Fibroblast of mammary gland (primary cell): ENCODE results near the gene DDX10.
A peak's percentile ranks its signal among the peaks of the same experiment; 100 is the strongest.

Experiments
- DNase-seq: peaks from one replicate; pipeline ENCODE4 v3.0.0-alpha.2; 2010; ENCODE audit warnings: low read depth
- H3K4me3 ChIP-seq: 2 replicates; pipeline ENCODE4 v1.5.1; 2011; ENCODE audit warnings: low read depth, mild to moderate bottlenecking, low read length, moderate library complexity; ENCODE audit not compliant: control insufficient read depth
- CTCF ChIP-seq: conservative IDR thresholded peaks from 2 replicates; pipeline ENCODE4 v1.5.1; 2011; ENCODE audit warnings: low read depth, low read length, inconsistent platforms; ENCODE audit not compliant: control insufficient read depth, insufficient read depth

The DDX10 gene

DNA sequence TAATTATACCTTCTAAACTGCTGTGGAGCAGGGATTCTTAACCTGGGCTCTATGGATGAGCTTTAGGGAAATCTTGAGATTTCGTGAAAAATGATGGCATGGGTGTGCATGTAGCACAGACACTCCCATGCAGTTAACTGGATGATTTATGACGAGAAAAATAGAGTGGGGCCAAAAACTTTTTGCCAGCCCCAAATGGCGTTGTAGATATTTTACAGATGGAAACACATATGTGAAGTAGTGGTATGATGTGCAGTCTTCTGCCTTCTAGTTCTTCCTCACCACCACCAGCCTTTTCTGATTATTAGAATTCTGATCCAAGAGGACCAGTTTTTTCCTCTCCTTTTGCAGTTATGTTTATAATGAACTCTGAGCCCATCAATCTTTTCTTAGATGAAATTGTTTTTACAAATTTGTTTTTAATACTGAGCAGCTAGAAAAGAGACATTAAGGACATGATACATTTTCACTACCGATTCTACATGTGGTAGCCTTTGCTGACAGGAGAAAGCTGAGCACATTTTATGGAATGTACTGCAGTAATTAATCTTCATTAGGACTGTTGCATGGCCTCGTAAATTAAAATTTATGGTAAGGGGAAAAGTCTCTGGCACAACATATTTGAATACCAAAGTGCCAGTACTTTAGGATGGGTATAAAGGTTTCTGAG is 261.4 kb downstream of the DDX10 start:
- no peak overlapping the region for H3K4me3 ChIP-seq
- DNase-seq, result no peak
- no peak for TF ChIP-seq CTCF

DNA sequence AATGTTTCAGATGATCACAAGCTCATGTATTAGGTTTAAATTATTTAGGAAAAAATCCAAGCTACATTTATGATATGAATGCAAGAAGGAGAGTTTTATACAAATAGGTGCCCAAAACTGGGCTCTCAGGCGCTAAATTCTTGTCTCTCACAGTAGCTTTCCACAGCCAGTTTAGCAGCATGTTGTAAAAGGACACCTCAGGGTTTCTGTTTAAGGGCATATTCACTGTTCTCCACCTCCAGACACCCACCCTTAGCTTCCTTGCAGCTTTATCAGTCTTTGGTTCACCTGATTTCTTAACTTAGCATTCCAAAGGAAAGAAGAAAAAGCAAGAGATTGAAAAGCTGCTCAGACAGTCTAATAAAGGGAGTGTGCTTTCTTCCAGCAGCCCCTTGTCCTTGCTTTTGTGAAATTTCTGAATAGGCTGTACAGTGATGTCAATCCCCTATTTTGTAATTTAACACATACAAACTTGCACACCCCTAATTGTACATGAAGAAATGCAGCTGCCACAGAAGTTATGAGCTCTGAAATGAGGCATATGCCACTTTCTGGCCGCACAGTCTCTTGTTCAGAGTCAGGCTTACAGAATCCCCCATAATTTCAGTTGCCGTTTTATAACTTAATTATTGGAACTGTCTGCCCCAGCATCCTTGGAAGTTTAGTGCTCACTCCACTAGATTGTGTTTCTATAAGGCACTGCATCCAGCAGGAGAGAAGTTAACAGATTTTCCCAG is 262.1 kb downstream of the DDX10 start:
- no peak overlapping the region for H3K4me3 ChIP-seq
- no peak for DNase-seq
- no peak for TF ChIP-seq CTCF

DNA sequence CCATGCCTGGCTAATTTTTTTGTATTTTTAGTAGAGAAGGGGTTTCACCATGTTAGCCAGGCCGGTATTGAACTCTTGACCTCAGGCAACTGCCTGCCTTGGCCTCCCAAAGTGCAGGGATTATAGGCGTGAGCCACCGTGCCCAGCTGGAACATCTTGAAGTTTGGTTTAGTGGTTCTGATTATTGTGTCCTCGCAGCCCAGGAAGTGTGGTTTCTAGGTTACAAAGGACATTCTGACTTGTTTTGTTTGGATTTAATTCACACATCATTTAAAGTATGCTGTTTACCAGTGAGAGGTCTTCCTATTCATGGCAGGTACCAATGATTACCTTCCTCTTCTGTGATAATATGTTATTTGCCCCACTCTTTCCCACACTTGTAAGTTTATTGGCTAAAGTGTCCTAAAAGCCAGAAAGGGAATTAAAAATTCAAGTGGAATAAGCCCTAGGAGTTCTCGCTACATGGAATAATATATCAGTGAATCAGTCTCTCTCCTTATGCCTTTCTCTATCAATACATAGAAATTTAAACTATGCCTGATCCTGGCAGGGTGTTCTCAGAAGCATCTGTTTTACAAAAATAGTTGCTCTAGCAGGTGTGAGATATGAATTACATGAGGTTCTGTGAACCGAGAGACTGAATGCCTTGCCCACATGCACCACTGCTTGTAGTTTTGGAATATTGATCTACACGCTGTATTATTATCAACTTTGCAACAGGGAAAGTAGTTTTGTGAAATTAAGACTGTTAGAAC is 263.1 kb downstream of the DDX10 start:
- peak; percentile 31 for DNase-seq
- no peak for TF ChIP-seq CTCF
- no peak overlapping the region for H3K4me3 ChIP-seq

DNA sequence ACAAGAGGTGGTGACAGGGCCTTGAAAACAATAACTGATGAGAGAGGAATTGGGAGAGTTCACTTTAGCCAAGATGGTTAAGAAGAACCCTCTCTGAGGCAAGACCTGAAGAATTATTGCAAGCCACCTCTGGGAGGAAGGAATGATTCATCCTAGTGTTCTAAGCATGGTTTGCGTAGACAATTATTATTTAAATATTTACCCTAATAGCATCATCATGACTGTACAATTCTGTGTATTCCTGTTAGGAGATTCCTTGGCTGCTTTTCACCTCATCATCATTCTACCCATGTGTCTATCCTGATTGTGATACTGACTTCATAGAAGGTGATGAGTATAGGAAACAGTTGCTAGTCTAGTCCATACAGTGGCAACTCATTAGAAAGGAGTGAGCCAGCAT is 264.4 kb downstream of the DDX10 start:
- no peak overlapping the region for H3K4me3 ChIP-seq
- no peak for TF ChIP-seq CTCF
- peak; percentile 99 for DNase-seq

GRCh38 chr11:108931168-108931567 is 266.3 kb downstream of the DDX10 start:
- TF ChIP-seq CTCF, result no peak
- H3K4me3 ChIP-seq, result no peak overlapping the region
- DNase-seq, result peak; percentile 78

- peak; percentile 64 for DNase-seq
- no peak overlapping the region for H3K4me3 ChIP-seq
- no peak for TF ChIP-seq CTCF
Measured at GRCh38 chr11:108933630-108934029, 268.8 kb downstream of the DDX10 start.
